UCSD-AML1 (cell line): ENCODE measurements around the gene FAM43A.

Experiments
- DNase-seq: peaks from one replicate; lab custom pipeline; 2025; ENCODE audit not compliant: unreplicated experiment; lab: John Stamatoyannopoulos, UW

The FAM43A gene

GRCh38 chr3:194705227-194705626 is 19.5 kb downstream of the FAM43A start:
- no peak for DNase-seq

DNA sequence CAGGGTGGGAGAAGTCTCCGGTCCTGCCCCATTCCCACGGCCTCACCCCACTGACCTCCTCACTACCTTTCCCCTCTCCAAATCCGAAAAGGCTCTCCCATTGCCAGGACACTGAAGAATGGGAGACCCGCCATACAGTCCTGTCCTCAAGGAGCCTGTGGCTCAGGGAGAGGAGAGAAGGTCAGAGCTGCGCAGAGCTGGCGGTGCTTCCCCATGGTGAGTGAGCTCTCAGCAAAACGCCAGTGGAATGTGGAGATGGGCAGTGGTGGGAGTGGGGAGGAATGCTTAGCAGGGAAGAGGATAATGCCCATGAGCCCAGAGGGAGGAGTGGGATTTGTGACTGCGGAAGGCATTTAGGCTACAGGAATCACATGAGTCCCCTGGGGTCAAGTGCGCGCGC is 20.1 kb downstream of the FAM43A start:
- no peak for DNase-seq

GRCh38 chr3:194707147-194707540 is 21.5 kb downstream of the FAM43A start:
- DNase-seq, result no peak

GRCh38 chr3:194711286-194711685 is 25.6 kb downstream of the FAM43A start:
- no peak for DNase-seq

GRCh38 chr3:194711913-194712312 is 26.2 kb downstream of the FAM43A start:
- DNase-seq, result no peak

DNA sequence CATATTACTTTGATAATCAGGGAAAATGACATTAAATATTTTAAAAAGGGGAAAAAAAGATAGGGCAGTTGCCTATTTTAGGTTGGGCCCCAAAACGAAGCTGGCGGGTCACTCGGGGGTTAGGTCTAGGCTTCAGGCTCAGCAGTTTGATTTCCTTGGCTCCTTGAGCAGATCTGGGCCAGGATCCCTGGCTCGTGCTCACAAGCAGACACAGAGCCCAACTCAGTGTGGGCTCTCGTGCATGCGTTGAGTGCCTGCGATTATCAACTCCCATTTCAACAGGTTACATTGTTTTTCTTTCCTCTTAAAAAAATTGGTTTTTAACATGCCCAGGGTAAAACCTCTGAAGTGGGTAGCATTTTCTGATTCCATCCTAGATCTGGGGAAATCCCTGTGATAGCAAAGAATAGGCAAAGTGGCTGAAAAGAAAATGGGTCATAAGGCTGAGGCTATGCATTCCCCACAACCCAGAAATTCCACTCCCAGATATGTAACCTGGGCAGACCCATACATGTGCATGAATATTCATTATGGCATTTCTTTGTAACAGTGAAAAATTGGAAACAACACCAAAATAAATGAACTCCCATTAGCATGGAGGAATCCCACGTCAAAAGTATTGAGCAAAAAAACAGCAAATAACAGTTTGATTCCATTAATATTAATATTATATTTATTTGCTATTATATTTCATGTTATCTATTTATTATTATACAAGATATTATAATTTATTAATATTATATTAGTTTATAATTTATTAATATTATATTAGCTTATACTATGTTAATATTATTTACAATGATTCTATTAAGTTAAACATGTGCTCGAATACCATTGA is 27.8 kb downstream of the FAM43A start:
- no peak for DNase-seq

GRCh38 chr3:194714137-194714455 is 28.4 kb downstream of the FAM43A start:
- DNase-seq, result no peak

GRCh38 chr3:194714564-194714963 is 28.9 kb downstream of the FAM43A start:
- DNase-seq, result no peak

GRCh38 chr3:194715022-194715800 is 29.5 kb downstream of the FAM43A start:
- no peak for DNase-seq

DNA sequence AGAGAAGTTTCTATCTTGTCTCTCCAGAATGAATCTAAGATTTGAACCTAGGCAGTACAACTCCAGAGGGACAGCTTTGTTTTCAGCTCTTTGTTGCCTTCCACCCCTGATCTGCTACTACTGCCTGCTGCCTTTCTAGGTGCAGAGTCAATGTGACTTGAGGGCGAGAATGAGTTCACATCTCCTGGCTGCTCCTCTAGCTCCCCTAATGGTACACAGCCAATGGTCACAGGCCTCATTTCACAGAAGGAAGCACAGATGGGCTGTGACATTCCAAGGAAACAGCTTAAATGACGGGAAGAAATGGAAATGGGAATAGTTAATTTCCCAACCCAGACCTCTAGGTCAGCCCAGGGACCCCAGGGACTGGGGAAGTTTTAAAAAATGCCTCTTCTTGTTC is 32.4 kb downstream of the FAM43A start:
- no peak for DNase-seq

DNA sequence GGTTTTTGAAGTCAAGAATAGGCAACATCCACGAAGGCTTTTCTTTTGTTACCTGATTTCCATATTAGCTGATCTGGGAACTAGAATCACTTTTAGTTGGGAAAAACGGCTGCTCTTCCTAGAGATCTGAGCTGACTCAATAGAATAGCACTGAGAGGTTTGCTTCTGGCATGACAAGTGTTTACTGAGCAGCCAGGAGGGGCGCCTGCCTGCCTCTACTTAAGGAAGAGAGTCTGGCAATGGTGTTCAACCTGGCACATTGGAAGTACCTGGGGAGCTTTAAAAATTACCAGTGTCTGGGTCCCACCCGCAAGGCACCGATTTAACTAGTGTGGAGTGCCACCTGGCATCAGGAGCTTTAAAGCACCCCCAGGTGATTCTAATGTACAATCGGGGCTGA is 34.4 kb downstream of the FAM43A start:
- no peak for DNase-seq

DNA sequence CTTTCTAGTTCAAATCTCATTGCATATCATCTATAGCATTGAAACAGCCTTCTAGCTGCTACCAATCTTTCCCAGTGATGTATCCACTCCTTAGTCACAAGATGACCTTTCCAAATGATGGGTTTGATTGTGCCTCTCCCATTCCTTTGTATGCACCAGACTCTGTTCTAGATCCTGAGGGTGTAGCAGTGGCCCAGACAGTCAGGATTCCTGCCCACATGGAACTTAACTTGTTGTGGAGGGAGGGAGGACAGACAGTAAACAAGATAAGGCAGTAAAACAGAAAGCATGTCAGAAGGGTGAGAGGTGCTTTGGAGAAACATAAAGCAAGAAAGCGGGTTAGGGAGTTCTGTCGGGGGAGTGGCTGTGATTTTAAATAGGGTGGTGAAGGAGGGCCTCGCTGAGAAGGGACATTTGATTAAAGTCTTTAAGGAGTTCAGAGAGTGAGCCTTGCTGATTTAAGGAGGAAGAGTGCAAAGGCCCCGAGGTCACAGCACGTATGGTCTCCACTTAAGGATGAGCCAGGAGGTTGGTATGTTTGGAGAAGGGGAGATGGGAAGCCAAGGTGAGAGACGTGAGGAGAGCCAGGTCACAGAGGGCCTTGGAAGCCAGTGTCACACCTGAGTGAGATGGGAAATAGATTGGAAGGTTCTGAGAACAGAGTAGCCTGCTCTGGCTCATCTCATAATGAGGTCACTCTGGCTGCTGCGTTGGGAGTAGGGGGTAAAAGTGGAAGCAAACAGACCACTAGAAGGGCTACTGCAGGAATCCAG is 38.3 kb downstream of the FAM43A start:
- no peak for DNase-seq

DNA sequence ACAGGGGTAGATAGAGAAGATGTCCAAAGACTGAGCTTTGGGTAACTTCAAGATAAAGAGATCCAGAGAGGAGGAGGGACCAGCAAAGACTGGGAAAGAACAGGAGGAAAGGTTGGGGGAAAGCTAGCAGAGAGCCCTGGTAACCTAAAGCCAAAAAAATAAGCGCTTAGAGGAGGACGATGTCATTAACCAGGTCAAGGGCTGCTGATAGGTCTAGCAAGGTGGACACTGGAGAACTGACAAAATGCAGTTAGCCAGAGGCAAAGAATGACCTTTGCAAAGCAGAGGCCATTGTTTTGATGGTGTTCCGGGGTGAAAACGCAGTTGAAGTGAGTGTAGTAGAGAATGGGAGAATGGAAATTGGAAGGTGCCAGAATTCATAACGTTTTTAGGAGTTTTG is 39.7 kb downstream of the FAM43A start:
- no peak for DNase-seq

- no peak for DNase-seq
Observed at GRCh38 chr3:194727435-194728128, 41.9 kb downstream of the FAM43A start.

DNA sequence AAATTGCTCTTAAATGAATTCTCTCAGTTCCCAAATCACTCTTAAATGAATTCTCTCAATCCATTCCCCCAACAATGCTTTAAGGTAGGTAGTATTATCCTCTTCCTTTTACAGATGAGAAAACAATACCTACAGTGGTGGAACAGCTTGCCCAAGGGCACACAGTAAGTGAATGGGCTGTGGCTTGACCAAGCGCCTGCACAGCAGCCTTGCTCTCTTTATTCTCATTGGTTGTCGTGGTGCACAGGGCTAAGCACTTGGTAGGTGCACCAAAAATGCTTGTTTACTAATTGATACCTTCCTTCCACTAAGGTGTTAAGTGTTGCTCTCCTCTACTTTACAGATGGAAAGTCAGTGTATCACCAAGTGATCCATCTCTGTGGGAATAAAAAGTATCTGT is 43.3 kb downstream of the FAM43A start:
- no peak for DNase-seq

GRCh38 chr3:194730365-194730764 is 44.7 kb downstream of the FAM43A start:
- no peak for DNase-seq

- DNase-seq, result no peak
Observed at GRCh38 chr3:194731506-194732073, 45.9 kb downstream of the FAM43A start.

DNA sequence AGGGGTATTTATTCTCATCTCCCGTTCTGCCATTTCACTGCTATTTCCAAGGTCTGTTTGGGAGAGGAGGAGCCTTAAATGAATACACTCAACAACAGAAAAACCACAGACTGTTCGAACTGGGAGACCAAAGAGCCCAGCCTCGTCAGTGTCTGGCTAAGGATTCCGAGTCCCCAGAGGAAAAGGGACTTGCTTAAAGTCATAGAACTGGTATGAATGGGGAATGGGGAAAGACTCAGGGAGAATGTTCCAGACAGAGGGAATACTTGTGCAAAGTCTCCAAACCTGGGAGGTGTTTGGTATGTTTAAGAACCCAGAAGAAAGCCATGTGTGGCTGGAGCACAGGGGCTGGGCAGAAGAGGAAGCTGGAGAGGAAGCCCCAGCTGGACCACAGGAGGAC is 46.9 kb downstream of the FAM43A start:
- DNase-seq, result no peak

- DNase-seq, result peak; percentile 39
Observed at GRCh38 chr3:194736277-194736895, 50.7 kb downstream of the FAM43A start.

GRCh38 chr3:194736896-194737600 is 51.4 kb downstream of the FAM43A start:
- DNase-seq, result peak; percentile 59
